ENCODE results near the gene C1QTNF2.
A peak's percentile ranks its signal among the peaks of the same experiment; 100 is the strongest.

The C1QTNF2 gene

GRCh38 chr5:160326981-160327380 lies 43.4 kb downstream of the C1QTNF2 start:
- H3K27ac ChIP-seq (ENCODE audit: poor library complexity, severe bottlenecking) = no peak overlapping the region
- no peaks in the 10 kb centered on the region for H3K36me3 ChIP-seq (ENCODE audit: low read depth)
- no peak for TF ChIP-seq CTCF (IDR thresholded peaks at IDR 0.05; ENCODE audit: poor library complexity, severe bottlenecking)
- ATAC-seq (ENCODE audit: low read depth) (no peak), DNase-seq (ENCODE audit: low spot score) (no peak)
- no peaks in the 10 kb centered on the region for H3K27me3 ChIP-seq (ENCODE audit: insufficient read depth, poor library complexity, severe bottlenecking)
- H3K4me1 ChIP-seq (ENCODE audit: insufficient read depth, poor library complexity, severe bottlenecking) = no peaks in the 10 kb centered on the region
- H3K4me3 ChIP-seq (ENCODE audit: severe bottlenecking) = no peak overlapping the region
- H3K9me3 ChIP-seq (ENCODE audit: severe bottlenecking) = no peaks in the 10 kb centered on the region

- ATAC-seq (ENCODE audit: low read depth) (no peak), DNase-seq (ENCODE audit: low spot score) (no peak)
- Histone ChIP-seq H3K27me3 (ENCODE audit: insufficient read depth, poor library complexity, severe bottlenecking) (no peaks in the 10 kb centered on the region), H3K27ac (ENCODE audit: poor library complexity, severe bottlenecking) (no peak overlapping the region), H3K36me3 (ENCODE audit: low read depth) (no peaks in the 10 kb centered on the region), H3K4me3 (ENCODE audit: severe bottlenecking) (no peak overlapping the region), H3K9me3 (ENCODE audit: severe bottlenecking) (no peaks in the 10 kb centered on the region), H3K4me1 (ENCODE audit: insufficient read depth, poor library complexity, severe bottlenecking) (no peaks in the 10 kb centered on the region)
- no peak for TF ChIP-seq CTCF (IDR thresholded peaks at IDR 0.05; ENCODE audit: poor library complexity, severe bottlenecking)
Observed at GRCh38 chr5:160325716-160326115, 44.7 kb downstream of the C1QTNF2 start.

DNA sequence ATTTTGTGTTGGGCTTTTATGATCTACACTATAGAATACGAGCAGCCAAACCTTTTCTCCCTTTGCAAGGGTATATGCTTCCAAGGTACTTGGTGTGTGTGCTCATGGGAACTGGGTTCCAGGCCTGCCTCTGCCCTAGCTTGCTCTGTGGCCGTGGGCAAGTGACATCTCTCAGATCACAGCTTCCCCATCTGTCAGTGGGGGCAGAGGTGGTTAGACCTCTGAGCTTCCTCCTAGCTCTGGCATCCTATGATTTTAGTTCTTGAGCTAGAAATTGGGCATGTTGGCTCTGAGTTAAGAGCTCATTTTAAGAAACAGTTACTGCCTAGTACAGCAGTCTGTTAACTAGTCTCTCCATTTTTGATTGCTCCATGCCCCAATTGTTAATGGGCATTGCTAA lies 45.5 kb downstream of the C1QTNF2 start:
- no peaks in the 10 kb centered on the region for H3K4me1 ChIP-seq (ENCODE audit: insufficient read depth, poor library complexity, severe bottlenecking)
- H3K4me3 ChIP-seq (ENCODE audit: severe bottlenecking) = no peak overlapping the region
- H3K27me3 ChIP-seq (ENCODE audit: insufficient read depth, poor library complexity, severe bottlenecking) = no peaks in the 10 kb centered on the region
- no peak for DNase-seq (ENCODE audit: low spot score)
- H3K27ac ChIP-seq (ENCODE audit: poor library complexity, severe bottlenecking) = no peak overlapping the region
- H3K36me3 ChIP-seq (ENCODE audit: low read depth) = no peaks in the 10 kb centered on the region
- H3K9me3 ChIP-seq (ENCODE audit: severe bottlenecking) = no peaks in the 10 kb centered on the region
- ATAC-seq (ENCODE audit: low read depth) = no peak
- no peak for TF ChIP-seq CTCF (IDR thresholded peaks at IDR 0.05; ENCODE audit: poor library complexity, severe bottlenecking)

- TF ChIP-seq CTCF (IDR thresholded peaks at IDR 0.05; ENCODE audit: poor library complexity, severe bottlenecking) = no peak
- peaks cover 24% of the 10 kb centered on the region for H3K4me1 ChIP-seq (ENCODE audit: insufficient read depth, poor library complexity, severe bottlenecking)
- no peak for ATAC-seq (ENCODE audit: low read depth)
Observed at GRCh38 chr5:160318409-160318808, 52.0 kb downstream of the C1QTNF2 start.

DNA sequence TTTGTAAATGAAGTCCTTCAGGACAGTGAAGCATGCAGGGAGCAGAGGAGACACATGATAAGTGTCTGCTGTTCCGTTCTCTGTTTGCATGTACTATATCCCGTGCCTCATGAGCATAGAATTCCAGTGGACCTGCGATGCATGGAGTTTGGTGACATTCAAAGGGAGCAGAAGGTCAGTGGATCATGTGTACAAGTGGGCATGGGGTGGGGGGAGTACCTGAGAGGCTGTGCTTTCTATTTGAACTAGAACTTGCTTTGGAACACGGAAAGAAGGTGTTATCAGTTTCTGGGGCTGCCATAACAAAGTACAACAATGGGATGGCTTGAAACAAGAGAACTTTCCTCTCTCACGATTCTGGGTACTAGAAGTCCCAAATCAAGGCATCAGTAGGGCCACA lies 53.0 kb downstream of the C1QTNF2 start:
- no peaks in the 10 kb centered on the region for H3K36me3 ChIP-seq (ENCODE audit: low read depth)
- peaks cover 27% of the 10 kb centered on the region for H3K4me1 ChIP-seq (ENCODE audit: insufficient read depth, poor library complexity, severe bottlenecking)
- no peaks in the 10 kb centered on the region for H3K9me3 ChIP-seq (ENCODE audit: severe bottlenecking)
- H3K27ac ChIP-seq (ENCODE audit: poor library complexity, severe bottlenecking) = peak overlapping the region; percentile 79
- no peak for TF ChIP-seq CTCF (IDR thresholded peaks at IDR 0.05; ENCODE audit: poor library complexity, severe bottlenecking)
- DNase-seq (ENCODE audit: low spot score) (no peak), ATAC-seq (ENCODE audit: low read depth) (no peak)
- H3K4me3 ChIP-seq (ENCODE audit: severe bottlenecking) = no peak overlapping the region
- no peaks in the 10 kb centered on the region for H3K27me3 ChIP-seq (ENCODE audit: insufficient read depth, poor library complexity, severe bottlenecking)

More at GRCh38 chr5:160318409-160318808, 52.0 kb downstream of the C1QTNF2 start:
- Histone ChIP-seq H3K36me3 (ENCODE audit: low read depth) (no peaks in the 10 kb centered on the region), H3K27ac (ENCODE audit: poor library complexity, severe bottlenecking) (no peak overlapping the region), H3K4me3 (ENCODE audit: severe bottlenecking) (no peak overlapping the region), H3K27me3 (ENCODE audit: insufficient read depth, poor library complexity, severe bottlenecking) (no peaks in the 10 kb centered on the region), H3K9me3 (ENCODE audit: severe bottlenecking) (no peaks in the 10 kb centered on the region)
- DNase-seq (ENCODE audit: low spot score) = no peak

Measured in RWPE2 (cell line).